VCaP (cell line): ENCODE data around the gene TUNAR.

ENCODE experiments used
- H3K27ac ChIP-seq: fragments of 450-650 bp; 2 replicates; pipeline ENCODE4 v1.5.1; 2017
- CTCF ChIP-seq: fragments of 450-650 bp; conservative IDR thresholded peaks from 2 replicates; pipeline ENCODE4 v1.5.1; 2017; ENCODE audit warnings: mild to moderate bottlenecking, moderate library complexity

Gene TUNAR

GRCh38 chr14:95871531-95871930 is 5.1 kb upstream of the TUNAR start:
- no peak overlapping the region for H3K27ac ChIP-seq
- TF ChIP-seq CTCF, result no peak

- no peak for TF ChIP-seq CTCF
- H3K27ac ChIP-seq, result no peak overlapping the region
Measured at GRCh38 chr14:95872777-95873176, 3.9 kb upstream of the TUNAR start.

GRCh38 chr14:95875831-95876760 is 536 bp upstream of the TUNAR start:
- TF ChIP-seq CTCF, result peak; percentile 58
- peak overlapping the region; percentile 84 for H3K27ac ChIP-seq

- TF ChIP-seq CTCF, result no peak
- peak overlapping the region; percentile 84 for H3K27ac ChIP-seq
Measured at GRCh38 chr14:95877633-95878032, 1.0 kb downstream of the TUNAR start.

GRCh38 chr14:95884377-95884776 is 7.7 kb downstream of the TUNAR start:
- H3K27ac ChIP-seq, result peak overlapping the region; percentile 95; the same call in 1 of the 2 replicates
- TF ChIP-seq CTCF, result no peak

- H3K27ac ChIP-seq, result peak overlapping the region; percentile 95
- no peak for TF ChIP-seq CTCF
Measured at GRCh38 chr14:95885278-95885677, 8.6 kb downstream of the TUNAR start.

GRCh38 chr14:95885866-95886265 is 9.2 kb downstream of the TUNAR start:
- H3K27ac ChIP-seq, result peak overlapping the region; percentile 95
- TF ChIP-seq CTCF, result no peak
